Measurements from ENCODE around the gene IL4R.

IL4R gene

GRCh38 chr16:27317738-27318391 is 4.1 kb downstream of the IL4R start:
- peaks cover 34% of the 10 kb centered on the region for H3K36me3 Mint-ChIP-seq
- H3K27me3 Mint-ChIP-seq = no peaks in the 10 kb centered on the region

GRCh38 chr16:27318392-27319256 is 4.8 kb downstream of the IL4R start:
- Mint-ChIP-seq H3K27ac (peak overlapping the region; percentile 99), H3K9me3 (no peaks in the 10 kb centered on the region), H3K4me3 (peak overlapping the region; percentile 93), H3K27me3 (no peaks in the 10 kb centered on the region), H3K4me1 (peaks cover 71% of the 10 kb centered on the region), H3K36me3 (peaks cover 34% of the 10 kb centered on the region)

More at GRCh38 chr16:27317738-27318391, 4.1 kb downstream of the IL4R start:
- Mint-ChIP-seq H3K4me3 (peak overlapping the region; percentile 93), H3K4me1 (peaks cover 63% of the 10 kb centered on the region), H3K27ac (peak overlapping the region; percentile 99), H3K9me3 (no peaks in the 10 kb centered on the region)

GRCh38 chr16:27319257-27319965 is 5.6 kb downstream of the IL4R start:
- H3K36me3 Mint-ChIP-seq = peaks cover 33% of the 10 kb centered on the region
- H3K27me3 Mint-ChIP-seq = no peaks in the 10 kb centered on the region
- H3K27ac Mint-ChIP-seq = peak overlapping the region; percentile 99
- peak overlapping the region; percentile 93 for H3K4me3 Mint-ChIP-seq
- no peaks in the 10 kb centered on the region for H3K9me3 Mint-ChIP-seq
- peaks cover 79% of the 10 kb centered on the region for H3K4me1 Mint-ChIP-seq

- Mint-ChIP-seq H3K27me3 (no peaks in the 10 kb centered on the region), H3K27ac (peak overlapping the region; percentile 99), H3K36me3 (peaks cover 29% of the 10 kb centered on the region), H3K4me1 (peaks cover 83% of the 10 kb centered on the region), H3K4me3 (peak overlapping the region; percentile 93), H3K9me3 (no peaks in the 10 kb centered on the region)
Observed at GRCh38 chr16:27320261-27321012, 6.7 kb downstream of the IL4R start.

GRCh38 chr16:27321013-27321915 is 7.5 kb downstream of the IL4R start:
- H3K4me1 Mint-ChIP-seq = peaks cover 89% of the 10 kb centered on the region
- no peaks in the 10 kb centered on the region for H3K9me3 Mint-ChIP-seq
- H3K4me3 Mint-ChIP-seq = peak overlapping the region; percentile 75
- H3K36me3 Mint-ChIP-seq = peaks cover 29% of the 10 kb centered on the region
- H3K27me3 Mint-ChIP-seq = no peaks in the 10 kb centered on the region
- H3K27ac Mint-ChIP-seq = peak overlapping the region; percentile 88

GRCh38 chr16:27322858-27323780 is 9.3 kb downstream of the IL4R start:
- Mint-ChIP-seq H3K4me3 (peak overlapping the region; percentile 71), H3K27ac (peak overlapping the region; percentile 97), H3K36me3 (peaks cover 25% of the 10 kb centered on the region), H3K4me1 (peaks cover 88% of the 10 kb centered on the region), H3K27me3 (no peaks in the 10 kb centered on the region), H3K9me3 (no peaks in the 10 kb centered on the region)

- H3K4me3 Mint-ChIP-seq = peak overlapping the region; percentile 39
- peaks cover 86% of the 10 kb centered on the region for H3K4me1 Mint-ChIP-seq
- H3K27me3 Mint-ChIP-seq = no peaks in the 10 kb centered on the region
- peak overlapping the region; percentile 97 for H3K27ac Mint-ChIP-seq
- H3K36me3 Mint-ChIP-seq = peaks cover 26% of the 10 kb centered on the region
- no peaks in the 10 kb centered on the region for H3K9me3 Mint-ChIP-seq
Observed at GRCh38 chr16:27323781-27324561, 10.2 kb downstream of the IL4R start.

- Mint-ChIP-seq H3K9me3 (no peaks in the 10 kb centered on the region), H3K4me3 (no peak overlapping the region), H3K4me1 (peaks cover 86% of the 10 kb centered on the region), H3K36me3 (peaks cover 28% of the 10 kb centered on the region), H3K27ac (peak overlapping the region; percentile 97), H3K27me3 (no peaks in the 10 kb centered on the region)
Observed at GRCh38 chr16:27324851-27325301, 11.1 kb downstream of the IL4R start.

GRCh38 chr16:27325736-27326135 is 12.0 kb downstream of the IL4R start:
- Mint-ChIP-seq H3K4me3 (peak overlapping the region; percentile 74), H3K9me3 (no peaks in the 10 kb centered on the region), H3K36me3 (peaks cover 28% of the 10 kb centered on the region), H3K27me3 (no peaks in the 10 kb centered on the region), H3K4me1 (peaks cover 84% of the 10 kb centered on the region), H3K27ac (peak overlapping the region; percentile 97)

- peaks cover 26% of the 10 kb centered on the region for H3K36me3 Mint-ChIP-seq
- H3K27me3 Mint-ChIP-seq = no peaks in the 10 kb centered on the region
- no peaks in the 10 kb centered on the region for H3K9me3 Mint-ChIP-seq
- H3K27ac Mint-ChIP-seq = peak overlapping the region; percentile 97
- H3K4me3 Mint-ChIP-seq = peak overlapping the region; percentile 74
- H3K4me1 Mint-ChIP-seq = peaks cover 85% of the 10 kb centered on the region
Observed at GRCh38 chr16:27326251-27326650, 12.5 kb downstream of the IL4R start.

- H3K4me3 Mint-ChIP-seq = peak overlapping the region; percentile 74
- peaks cover 24% of the 10 kb centered on the region for H3K36me3 Mint-ChIP-seq
- H3K27me3 Mint-ChIP-seq = no peaks in the 10 kb centered on the region
- H3K27ac Mint-ChIP-seq = peak overlapping the region; percentile 97
- H3K9me3 Mint-ChIP-seq = no peaks in the 10 kb centered on the region
- H3K4me1 Mint-ChIP-seq = peaks cover 82% of the 10 kb centered on the region
Observed at GRCh38 chr16:27326738-27327585, 13.2 kb downstream of the IL4R start.

GRCh38 chr16:27327586-27327915 is 13.8 kb downstream of the IL4R start:
- no peaks in the 10 kb centered on the region for H3K9me3 Mint-ChIP-seq
- peaks cover 24% of the 10 kb centered on the region for H3K36me3 Mint-ChIP-seq
- H3K4me1 Mint-ChIP-seq = peaks cover 82% of the 10 kb centered on the region
- no peaks in the 10 kb centered on the region for H3K27me3 Mint-ChIP-seq
- H3K27ac Mint-ChIP-seq = peak overlapping the region; percentile 97
- H3K4me3 Mint-ChIP-seq = peak overlapping the region; percentile 70
